ENCODE results near the gene TSC2.
A peak's percentile ranks its signal among the peaks of the same experiment; 100 is the strongest.

TSC2 gene

GRCh38 chr16:2047330-2048115, at the start of gene TSC2, which contains the start of gene NTHL1:
Gene TSC2, plus strand, starts transcription at chr16:2047985. Its CDS starts 631 bp downstream, at chr16:2048616.
Gene NTHL1, minus strand, starts transcription at chr16:2047834. Its CDS starts 11 bp downstream, at chr16:2047823.
- DNase-seq (ENCODE audit: low spot score): peak; percentile 91

GRCh38 chr16:1998360-1998835, 49.4 kb upstream of the TSC2 start:
- DNase-seq (ENCODE audit: low spot score): no peak

GRCh38 chr16:1998852-1999801, 48.7 kb upstream of the TSC2 start:
- DNase-seq (ENCODE audit: low spot score): no peak

- DNase-seq (ENCODE audit: low spot score): no peak
Measured at GRCh38 chr16:1999866-2000514, 47.8 kb upstream of the TSC2 start.

GRCh38 chr16:2001035-2001434, 46.8 kb upstream of the TSC2 start:
- DNase-seq (ENCODE audit: low spot score): no peak

- no peak for DNase-seq (ENCODE audit: low spot score)
Measured at GRCh38 chr16:2001456-2002355, 46.1 kb upstream of the TSC2 start.

- no peak for DNase-seq (ENCODE audit: low spot score)
Measured at GRCh38 chr16:2002406-2003230, 45.2 kb upstream of the TSC2 start.

GRCh38 chr16:2003231-2003826, 44.5 kb upstream of the TSC2 start:
- DNase-seq (ENCODE audit: low spot score): no peak

GRCh38 chr16:2003827-2004641, 43.8 kb upstream of the TSC2 start:
- DNase-seq (ENCODE audit: low spot score): peak; percentile 79

- no peak for DNase-seq (ENCODE audit: low spot score)
Measured at GRCh38 chr16:2004795-2005517, 42.8 kb upstream of the TSC2 start.

- no peak for DNase-seq (ENCODE audit: low spot score)
Measured at GRCh38 chr16:2005646-2006045, 42.1 kb upstream of the TSC2 start.

GRCh38 chr16:2006317-2006716, 41.5 kb upstream of the TSC2 start:
- DNase-seq (ENCODE audit: low spot score): no peak

GRCh38 chr16:2007081-2007836, 40.5 kb upstream of the TSC2 start:
- DNase-seq (ENCODE audit: low spot score): no peak

- DNase-seq (ENCODE audit: low spot score): no peak
Measured at GRCh38 chr16:2008009-2008526, 39.7 kb upstream of the TSC2 start.

- DNase-seq (ENCODE audit: low spot score): no peak
Measured at GRCh38 chr16:2008631-2009163, 39.1 kb upstream of the TSC2 start.

- DNase-seq (ENCODE audit: low spot score): no peak
Measured at GRCh38 chr16:2009164-2009711, 38.5 kb upstream of the TSC2 start.

Measured in COLO829 (cell line).